PFSK-1 (cell line): ENCODE data around the gene FTH1.
A peak's percentile ranks its signal among the peaks of the same experiment; 100 is the strongest.

ENCODE experiments used
- FOXP2 ChIP-seq: optimal IDR thresholded peaks from 2 replicates; pipeline ENCODE3; 2011; ENCODE audit warnings: borderline replicate concordance, control low read depth, inconsistent platforms; ENCODE audit not compliant: insufficient read depth; ENCODE audit errors: extremely low read length, extremely low read depth
- POLR2AphosphoS5 ChIP-seq: IDR thresholded peaks from 2 replicates; pipeline ENCODE4 v1.6.1; 2012; ENCODE audit warnings: low read depth, mild to moderate bottlenecking, control low read depth, low read length, moderate library complexity
- SIN3A ChIP-seq: IDR thresholded peaks from 2 replicates; pipeline ENCODE4 v1.6.1; 2012; ENCODE audit warnings: mild to moderate bottlenecking, low read length, moderate library complexity, borderline replicate concordance; ENCODE audit not compliant: insufficient read depth
- TAF1 ChIP-seq: IDR thresholded peaks from 2 replicates; pipeline ENCODE4 v1.6.1; 2012; ENCODE audit warnings: low read length, control low read depth, borderline replicate concordance; ENCODE audit not compliant: insufficient read depth
- TF ChIP-seq, protein P1 (sequence below), 2 experiments: IDR thresholded peaks; 2 replicates each; pipeline versions ENCODE4 v1.6.1 to v1.8.0; 2011 to 2012; ENCODE audit warnings: low read depth in 2 of 2, low read length in 2 of 2, control low read depth in 1 of 2, inconsistent platforms in 1 of 2, mild to moderate bottlenecking in 1 of 2, moderate library complexity in 1 of 2; ENCODE audit not compliant: insufficient read depth in 1 of 2

FTH1 gene

DNA sequence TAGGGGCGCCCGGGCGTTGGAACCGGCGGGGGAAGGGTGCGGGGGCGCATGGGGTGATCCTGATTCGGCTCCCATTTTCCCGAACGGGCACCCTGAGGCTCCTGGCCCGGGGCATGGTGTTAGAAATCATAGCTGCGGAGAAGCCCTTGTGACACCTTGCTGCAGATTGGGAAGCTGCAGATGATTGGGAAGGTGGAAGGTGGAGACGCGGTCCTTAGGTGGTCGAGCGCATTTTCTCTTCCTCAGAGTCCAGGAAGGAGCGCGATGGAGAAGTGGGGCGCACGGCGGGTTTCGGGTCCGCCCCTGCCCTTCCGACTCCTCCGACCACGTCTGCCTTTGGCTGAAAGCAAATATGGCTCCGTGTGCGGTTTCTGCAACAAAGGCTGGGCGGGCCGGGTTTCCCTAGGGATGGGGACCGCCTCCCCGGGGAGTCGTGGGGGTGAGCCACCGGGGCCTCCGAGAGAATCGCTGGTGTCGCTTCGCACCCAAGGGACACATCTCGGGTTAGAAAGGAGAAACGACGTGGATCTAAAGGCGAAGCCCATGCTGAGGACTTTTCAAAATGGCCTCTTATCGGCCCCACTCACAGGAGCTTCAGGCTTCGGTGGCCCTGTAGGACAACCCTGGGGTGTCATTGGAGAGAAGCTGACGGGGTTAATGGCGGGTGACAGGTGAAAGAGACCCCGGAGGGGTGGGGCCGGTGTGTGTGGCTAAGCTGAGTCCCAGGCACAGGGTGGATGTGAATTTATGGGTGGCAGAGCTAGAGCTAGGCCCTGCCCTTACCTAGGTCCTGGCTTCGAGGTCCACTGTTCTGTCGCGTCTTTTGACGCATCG is 707 bp upstream of the FTH1 start:
- no peak for TF ChIP-seq TAF1
- TF ChIP-seq, protein P1, sequence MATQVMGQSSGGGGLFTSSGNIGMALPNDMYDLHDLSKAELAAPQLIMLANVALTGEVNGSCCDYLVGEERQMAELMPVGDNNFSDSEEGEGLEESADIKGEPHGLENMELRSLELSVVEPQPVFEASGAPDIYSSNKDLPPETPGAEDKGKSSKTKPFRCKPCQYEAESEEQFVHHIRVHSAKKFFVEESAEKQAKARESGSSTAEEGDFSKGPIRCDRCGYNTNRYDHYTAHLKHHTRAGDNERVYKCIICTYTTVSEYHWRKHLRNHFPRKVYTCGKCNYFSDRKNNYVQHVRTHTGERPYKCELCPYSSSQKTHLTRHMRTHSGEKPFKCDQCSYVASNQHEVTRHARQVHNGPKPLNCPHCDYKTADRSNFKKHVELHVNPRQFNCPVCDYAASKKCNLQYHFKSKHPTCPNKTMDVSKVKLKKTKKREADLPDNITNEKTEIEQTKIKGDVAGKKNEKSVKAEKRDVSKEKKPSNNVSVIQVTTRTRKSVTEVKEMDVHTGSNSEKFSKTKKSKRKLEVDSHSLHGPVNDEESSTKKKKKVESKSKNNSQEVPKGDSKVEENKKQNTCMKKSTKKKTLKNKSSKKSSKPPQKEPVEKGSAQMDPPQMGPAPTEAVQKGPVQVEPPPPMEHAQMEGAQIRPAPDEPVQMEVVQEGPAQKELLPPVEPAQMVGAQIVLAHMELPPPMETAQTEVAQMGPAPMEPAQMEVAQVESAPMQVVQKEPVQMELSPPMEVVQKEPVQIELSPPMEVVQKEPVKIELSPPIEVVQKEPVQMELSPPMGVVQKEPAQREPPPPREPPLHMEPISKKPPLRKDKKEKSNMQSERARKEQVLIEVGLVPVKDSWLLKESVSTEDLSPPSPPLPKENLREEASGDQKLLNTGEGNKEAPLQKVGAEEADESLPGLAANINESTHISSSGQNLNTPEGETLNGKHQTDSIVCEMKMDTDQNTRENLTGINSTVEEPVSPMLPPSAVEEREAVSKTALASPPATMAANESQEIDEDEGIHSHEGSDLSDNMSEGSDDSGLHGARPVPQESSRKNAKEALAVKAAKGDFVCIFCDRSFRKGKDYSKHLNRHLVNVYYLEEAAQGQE (IDR thresholded peaks at IDR 0.05; ENCODE audit: insufficient read depth in 1 of 2, low read depth in 2 of 2, low read length in 2 of 2) = no peak
- no peak for TF ChIP-seq FOXP2
- TF ChIP-seq POLR2AphosphoS5 = no peak
- TF ChIP-seq SIN3A = no peak

DNA sequence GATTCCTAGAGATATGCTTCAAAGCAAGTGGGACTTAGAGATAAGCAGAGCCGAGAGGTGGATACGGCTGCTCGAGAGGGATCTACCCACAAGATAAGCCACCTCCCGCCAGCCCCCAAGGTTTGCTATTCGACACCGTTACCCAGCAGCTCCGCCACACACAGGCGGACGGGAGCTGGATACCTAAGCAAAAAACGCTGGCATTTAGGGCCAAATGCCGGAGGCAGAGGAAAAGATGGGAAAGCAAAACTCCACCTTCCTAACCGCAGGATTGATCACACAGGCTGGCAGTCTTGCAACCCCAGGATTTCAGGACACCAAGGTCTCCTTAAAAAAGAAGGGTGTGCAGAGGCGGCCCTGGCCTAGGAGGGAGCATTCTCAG is 709 bp downstream of the FTH1 start:
- TF ChIP-seq POLR2AphosphoS5 = no peak
- TF ChIP-seq SIN3A = no peak
- no peak for TF ChIP-seq TAF1
- no peak for TF ChIP-seq FOXP2
- TF ChIP-seq, protein P1 (IDR thresholded peaks at IDR 0.05; ENCODE audit: insufficient read depth in 1 of 2, low read depth in 2 of 2, low read length in 2 of 2) = no peak

DNA sequence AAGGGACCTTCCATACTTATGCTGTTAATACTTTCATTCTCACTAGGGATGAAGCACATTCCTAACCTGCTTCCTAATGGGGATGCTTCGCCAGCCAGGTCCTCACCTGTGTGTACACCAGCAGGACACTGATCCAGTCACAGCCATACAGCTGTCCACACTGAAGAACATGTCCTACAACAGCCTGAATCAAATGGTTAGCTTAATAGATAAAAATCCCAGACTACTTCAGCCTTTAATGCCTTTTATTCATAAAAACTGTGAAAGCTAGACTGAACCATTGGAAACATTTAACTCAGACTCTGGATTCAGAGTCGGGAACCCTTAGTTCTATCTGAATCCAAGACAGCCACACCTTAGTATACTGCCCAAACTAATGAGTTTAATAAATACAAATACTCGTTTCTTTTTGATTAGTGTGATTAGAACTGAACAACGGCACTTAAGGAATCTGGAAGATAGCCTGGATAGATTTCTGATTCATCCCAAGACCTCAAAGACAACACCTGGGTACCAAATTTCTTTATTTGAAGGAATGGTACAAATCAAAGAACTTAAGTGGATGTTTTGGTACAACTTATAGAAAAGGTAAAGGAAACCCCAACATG is 3.3 kb downstream of the FTH1 start:
- TF ChIP-seq SIN3A (no peak), FOXP2 (no peak), TAF1 (no peak), POLR2AphosphoS5 (no peak; the same call in 1 of the 2 replicates)
- TF ChIP-seq, protein P1 (IDR thresholded peaks at IDR 0.05; ENCODE audit: insufficient read depth in 1 of 2, low read depth in 2 of 2, low read length in 2 of 2) = no peak

DNA sequence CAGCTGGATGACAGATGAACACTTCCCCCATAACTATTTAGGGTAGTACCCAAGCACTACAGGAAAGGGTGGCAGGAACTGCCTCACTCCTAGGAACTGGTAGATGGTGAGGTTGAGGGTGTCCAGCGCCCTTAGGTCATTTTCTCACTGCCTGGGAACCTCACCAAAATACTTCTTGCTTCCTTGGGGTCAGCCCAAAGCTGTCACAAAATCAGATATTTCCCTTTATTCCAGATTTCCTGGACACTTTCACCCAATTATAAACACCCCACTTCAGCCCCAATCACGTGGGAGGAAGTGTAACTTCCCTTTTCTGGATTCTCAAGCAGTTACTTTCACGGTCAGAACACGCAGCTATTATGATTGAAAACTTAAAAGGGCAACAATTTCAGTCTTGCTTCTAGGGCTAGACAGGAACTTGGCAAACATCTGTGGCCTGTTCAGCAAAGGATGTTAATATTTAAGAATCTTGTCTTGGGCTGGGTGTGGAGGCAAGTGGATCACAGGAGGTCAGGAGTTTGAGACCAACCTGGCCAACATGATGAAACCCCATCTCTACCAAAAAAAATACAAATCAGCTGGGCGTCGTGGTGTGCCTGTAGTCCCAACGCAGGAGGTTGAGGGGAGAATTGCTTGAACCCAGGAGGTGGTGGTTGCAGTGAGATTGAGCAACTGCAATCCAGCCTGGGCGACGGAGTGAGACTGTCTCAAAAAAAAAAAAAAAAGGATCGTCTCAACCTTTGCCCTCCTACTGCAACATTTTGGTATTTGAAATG is 4.0 kb downstream of the FTH1 start:
- TF ChIP-seq TAF1 = no peak
- TF ChIP-seq POLR2AphosphoS5 = peak; percentile 42; the same call in 1 of the 2 replicates

DNA sequence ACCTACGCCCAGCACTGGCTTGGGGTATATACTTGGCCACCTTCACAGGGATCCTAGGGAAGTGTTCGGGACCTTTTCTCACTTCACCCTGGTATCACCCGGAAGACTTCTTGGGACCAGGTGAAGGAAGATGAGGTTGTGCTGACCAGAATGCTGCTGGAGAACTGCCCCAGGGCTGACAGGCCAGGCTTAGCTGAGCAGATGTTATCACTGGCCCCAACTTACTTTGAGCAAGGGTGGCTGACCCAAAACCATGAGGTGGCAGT is 4.5 kb downstream of the FTH1 start:
- no peak for TF ChIP-seq TAF1
- TF ChIP-seq POLR2AphosphoS5 = no peak
- no peak for TF ChIP-seq FOXP2
- no peak for TF ChIP-seq SIN3A
- TF ChIP-seq, protein P1 (IDR thresholded peaks at IDR 0.05; ENCODE audit: insufficient read depth in 1 of 2, low read depth in 2 of 2, low read length in 2 of 2) = no peak
